ENCODE results near the gene CLSTN3.

Gene CLSTN3

DNA sequence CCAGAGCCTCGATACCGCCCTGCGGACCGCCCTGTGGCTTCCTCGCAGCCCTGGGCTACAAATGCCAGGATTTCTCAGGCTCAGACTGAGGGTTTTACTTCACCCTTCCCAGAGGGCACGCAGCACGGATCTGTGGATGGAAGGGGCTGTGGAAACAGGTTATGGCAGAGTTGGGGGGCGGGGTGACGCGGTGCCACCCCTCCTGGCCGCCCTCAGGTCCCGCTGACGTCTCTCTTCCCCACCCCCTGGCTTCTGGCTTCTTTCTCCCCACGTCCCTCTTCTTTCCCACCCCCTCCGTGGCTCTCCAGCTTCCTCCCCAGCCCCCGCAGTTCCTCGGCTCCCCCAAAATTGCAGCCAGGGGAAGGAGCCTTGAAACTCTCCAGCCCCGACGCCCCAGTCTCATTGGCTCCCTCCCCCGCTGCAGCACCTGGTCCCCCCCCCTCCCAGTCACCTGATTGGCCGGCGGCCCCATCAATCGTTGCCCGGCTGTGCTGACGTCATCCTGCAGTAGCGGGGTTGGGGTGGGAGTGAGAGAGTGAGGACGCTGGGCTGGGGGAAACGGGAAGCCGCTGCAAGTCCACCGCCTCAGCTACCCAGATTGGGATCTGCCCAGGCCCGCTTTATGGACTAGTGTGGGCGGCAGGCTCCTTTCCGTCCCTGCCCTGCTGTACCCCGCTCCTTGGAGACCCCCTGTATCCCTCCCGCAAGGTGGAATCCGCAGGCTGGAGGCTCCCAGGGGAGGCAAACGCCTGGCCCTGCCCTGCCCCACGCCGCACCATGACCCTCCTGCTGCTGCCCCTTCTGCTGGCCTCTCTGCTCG lies at the start of gene CLSTN3:
Gene CLSTN3 (plus strand): TSS at position 500 of the 820 bp plus-strand sequence. CDS start 278 bp downstream, at position 778.
- peak; percentile 54 to 74 (median 69) for DNase-seq (ENCODE audit: low read depth in 2 of 3, low spot score in 2 of 3)

DNA sequence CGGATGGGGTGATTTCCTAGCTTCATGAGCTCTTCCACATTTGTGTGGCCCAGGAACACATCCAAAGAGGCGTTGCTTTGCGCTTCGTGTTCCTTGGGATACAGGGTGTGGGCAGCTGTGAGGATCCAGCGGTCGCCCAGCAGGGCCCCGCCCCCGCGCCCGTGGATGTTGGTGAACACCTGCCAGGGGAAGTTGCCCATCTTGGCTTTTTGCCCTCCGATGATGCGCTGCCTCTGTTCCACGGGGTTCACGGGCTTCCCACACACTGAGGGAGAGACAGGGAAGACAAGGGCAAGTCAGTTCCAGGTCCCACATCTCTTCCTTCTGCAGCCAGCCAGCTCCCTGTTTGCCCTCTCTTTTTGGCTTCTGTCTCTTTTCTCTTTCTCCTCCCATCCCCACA lies 49.1 kb upstream of the CLSTN3 start:
- DNase-seq (ENCODE audit: low read depth in 2 of 3, low spot score in 2 of 3), result no peak

DNA sequence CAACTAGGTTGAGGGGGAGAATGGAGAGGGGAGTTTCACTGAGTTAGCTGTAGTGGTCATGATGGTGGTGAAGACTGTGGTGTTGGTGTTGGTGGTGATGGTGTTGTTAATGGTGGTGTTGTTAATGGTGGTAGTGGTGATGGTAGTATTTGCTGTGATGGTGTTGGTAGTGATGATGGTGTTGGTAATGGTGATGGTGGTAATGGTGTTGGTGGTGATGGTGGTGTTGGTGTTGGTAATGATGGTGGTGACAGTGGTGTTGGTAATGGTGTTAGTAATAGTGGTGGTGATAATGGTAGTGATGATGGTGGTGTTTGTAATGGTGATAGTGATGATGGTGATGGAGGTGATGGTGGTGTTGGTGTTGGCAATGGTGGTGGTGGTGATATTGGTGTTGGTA lies 47.0 kb upstream of the CLSTN3 start:
- DNase-seq (ENCODE audit: low read depth in 2 of 3, low spot score in 2 of 3), result no peak

DNA sequence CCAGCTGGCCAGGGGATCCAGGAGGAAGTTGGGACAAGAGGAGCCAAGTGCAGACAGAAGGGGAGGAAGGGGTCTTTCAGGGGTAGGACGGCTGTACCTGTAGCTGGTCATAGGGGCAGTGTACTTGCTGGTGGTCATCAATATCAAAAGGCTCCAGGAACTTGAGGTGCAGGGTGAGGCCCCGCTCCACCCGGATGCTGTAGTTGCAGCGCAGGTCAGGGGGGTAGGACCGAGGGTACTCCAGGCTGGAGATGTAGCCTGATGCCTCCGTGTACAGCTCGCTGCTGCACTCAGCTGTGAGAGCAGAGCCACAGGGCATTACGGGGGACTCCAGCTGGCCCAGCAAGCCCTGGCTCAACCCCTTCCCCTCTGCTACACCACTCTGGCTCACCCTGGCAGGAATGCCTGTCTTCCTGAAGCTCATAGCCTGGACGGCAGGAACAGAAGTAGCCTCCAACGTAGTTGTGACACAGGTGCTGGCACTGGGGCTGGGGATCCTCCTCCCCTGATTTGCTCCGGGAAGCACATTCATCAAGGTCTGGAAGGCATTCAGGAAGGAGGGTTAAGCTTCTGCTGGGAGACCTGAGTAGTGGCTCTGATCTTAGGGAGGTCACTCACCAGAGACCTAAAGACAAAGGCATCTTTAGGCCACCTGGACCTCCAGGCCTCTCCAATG lies 40.8 kb upstream of the CLSTN3 start:
- DNase-seq (ENCODE audit: low read depth in 2 of 3, low spot score in 2 of 3), result no peak

DNA sequence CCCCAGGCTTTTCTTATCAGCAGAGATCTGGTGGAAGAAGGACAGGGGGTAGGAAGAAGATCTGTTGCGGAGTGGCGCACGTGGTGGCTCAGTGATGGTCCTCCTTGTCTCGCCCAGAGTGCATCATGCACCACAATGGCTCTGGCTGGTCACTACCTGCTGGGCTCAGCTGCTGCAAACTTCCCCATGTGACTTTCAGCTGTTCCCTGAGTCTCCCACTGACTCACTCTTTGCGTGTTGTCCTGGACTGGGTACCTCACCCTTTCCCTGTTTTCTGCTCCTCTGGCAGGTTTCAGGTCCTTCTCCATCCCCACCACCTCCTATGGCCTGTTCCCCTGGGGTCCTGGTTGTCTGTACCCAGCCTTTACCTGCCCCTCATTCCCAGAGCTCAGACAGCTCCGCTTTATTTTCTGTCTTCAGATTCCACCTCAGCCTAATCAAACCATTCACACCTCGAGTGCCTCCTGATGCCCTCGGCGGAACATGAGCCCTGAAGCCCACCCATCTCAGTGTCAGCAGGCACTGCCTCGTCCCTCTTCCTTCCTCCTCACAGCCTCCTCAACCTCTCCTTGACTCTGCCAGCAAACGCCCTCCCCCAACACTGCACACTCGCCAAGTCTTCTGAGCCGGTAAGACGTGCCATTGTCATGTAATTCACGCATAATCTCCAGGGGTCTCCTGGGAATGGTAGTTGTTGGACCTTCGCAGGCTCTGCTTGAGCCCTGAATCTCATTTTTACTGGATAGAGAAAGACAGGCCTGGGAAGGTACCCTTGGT lies 39.8 kb upstream of the CLSTN3 start:
- DNase-seq (ENCODE audit: low read depth in 2 of 3, low spot score in 2 of 3), result no peak

DNA sequence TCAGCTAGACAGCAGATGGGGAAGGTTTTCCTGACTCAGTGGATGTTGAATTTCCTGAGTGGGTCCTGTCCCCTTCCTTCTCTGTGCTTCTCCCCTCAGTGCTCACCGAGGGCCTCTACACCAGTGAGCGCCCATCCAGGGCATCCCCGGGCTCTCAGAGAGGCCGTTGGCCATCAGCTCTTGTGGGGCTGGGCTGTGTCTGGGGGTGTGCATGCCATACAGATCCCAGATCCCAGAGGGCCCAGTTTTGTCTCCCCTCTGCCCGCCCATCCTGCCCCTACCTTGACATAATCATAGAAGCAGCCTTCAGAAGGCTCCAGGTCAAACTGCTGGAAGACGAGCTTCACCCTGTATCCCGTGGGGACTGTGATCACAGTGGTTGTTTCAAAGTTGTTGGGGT lies 39.0 kb upstream of the CLSTN3 start:
- no peak for DNase-seq (ENCODE audit: low read depth in 2 of 3, low spot score in 2 of 3)

DNA sequence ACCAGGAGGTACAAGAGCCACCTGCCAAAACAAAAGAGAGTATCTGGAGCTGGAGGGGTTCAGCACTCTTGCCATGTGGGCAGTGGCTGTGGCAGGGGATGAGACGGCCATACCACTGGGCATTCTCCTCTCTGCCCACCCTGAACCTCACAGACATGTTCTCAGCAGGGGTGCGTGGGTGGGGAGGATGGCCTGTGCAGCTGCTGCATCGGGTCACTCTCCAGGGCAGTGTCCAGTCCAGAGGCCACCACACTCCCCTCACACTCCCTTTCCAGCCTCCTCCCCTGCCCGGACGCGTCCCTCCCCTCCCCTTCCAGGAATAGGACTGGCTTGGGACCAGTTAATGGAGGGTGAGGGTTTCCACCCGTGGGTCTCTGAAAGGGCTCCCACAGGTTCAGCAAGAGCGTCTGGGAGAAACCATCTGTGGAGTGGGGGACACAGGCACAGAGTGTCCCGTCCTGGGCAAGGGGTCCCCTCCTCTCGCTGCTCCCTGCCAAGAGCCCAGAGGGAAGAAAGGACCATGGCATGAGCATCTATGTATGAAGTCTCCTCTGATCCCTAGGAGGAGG lies 38.4 kb upstream of the CLSTN3 start:
- DNase-seq (ENCODE audit: low read depth in 2 of 3, low spot score in 2 of 3), result no peak

DNA sequence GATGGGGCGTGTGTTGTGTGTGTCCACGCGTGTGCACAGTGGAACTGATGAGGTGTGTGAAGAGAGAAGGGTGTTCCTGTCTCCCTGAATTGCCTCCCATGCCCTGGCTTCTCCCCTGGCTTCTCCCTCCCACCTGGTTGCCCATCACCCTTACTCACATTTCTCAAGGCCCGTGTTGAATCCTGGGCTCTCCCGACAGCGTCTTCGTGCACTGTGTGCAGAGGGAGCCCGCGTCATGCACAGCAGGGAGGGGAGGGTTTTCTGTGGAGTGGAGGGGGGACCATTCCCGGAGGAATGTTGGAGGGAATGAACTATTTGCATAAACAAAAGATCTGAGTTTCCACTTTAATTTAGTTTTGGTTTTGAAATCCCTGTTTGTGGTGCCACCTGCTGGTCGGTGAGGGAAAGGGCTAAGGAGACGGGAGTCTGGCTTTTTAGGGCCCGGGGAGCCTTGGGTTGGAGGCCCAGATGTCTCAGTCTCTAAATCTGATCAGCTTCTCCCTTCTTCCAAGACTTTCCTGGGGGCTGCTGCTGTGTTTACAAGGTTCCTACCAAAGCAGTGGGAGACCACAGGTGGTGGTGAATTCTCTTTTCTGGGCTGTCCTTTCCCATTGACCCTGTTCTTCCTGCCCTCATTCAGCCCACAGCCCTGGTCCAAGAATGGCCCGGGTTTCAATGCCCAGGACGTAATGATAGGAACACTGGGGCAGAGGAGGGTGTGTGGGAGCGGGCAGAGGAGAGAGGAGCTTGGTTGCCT lies 37.8 kb upstream of the CLSTN3 start, which contains the start of gene C1R:
Gene C1R (minus strand): TSS at position 217 of the 757 bp plus-strand sequence. CDS start 57 bp downstream, at position 160.
- peak in 2 of 3 experiments; percentile 21 to 52 for DNase-seq (ENCODE audit: low read depth in 2 of 3, low spot score in 2 of 3)

DNA sequence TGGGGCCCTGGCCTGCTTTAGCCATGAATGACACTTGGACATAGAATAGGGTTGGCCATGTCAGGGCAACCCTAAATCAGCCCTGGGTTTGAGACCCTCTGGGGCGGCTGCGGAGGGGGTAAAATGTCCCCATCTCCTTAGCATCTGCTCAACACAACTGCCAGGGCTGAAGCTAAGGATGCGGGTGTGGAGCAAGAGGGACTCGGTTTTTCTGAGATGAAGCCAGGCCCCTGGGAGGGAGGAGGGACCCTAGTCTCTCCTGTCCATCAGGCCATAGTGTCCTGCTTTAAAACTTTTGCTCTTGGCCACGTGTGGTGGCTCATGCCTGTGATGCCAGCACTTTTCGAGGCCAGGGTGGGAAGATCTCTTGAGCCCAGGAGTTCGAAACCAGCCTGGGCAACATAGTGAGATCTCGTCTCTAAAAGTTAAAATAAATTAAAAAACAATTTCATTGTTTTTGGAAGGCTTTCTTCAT lies 37.1 kb upstream of the CLSTN3 start:
- no peak for DNase-seq (ENCODE audit: low read depth in 2 of 3, low spot score in 2 of 3)

DNA sequence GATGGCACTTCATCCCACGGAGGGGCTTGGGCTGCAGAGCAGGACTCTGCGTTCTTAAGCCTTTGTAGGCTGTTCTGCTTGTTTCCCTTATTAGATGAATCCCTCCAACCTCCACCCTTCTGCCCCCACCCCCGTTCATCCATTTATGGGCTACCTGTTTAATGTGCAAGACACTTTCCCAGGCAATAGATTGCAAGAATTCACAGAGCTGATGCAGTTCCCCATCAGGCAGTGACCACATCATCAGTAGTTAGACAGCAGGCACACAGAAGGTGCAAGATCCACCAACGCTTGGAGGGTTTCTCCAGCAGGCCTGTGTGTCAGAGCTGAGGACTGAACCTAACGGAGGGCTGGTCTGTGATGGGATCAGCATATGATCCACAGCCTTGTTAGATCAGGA lies 36.7 kb upstream of the CLSTN3 start:
- DNase-seq (ENCODE audit: low read depth in 2 of 3, low spot score in 2 of 3), result no peak

DNA sequence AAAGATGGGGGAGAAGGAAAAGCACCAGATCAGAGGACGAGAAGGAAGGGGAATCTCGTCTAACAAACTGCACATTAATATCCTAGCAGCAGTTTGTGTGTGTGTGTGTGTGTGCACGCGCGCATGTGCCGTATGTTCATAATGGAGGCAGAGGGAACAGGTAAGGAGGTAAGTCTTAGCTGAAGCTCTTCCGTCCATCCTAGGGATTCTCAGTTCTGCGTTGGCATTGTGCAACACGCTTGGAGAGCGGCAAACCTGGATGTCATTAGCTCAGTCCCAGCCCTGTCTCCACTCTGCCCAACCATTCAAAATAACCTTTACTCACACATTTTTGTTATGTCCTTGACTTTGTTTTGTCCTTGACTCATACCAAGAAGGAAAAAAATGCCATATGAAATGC lies 36.3 kb upstream of the CLSTN3 start:
- DNase-seq (ENCODE audit: low read depth in 2 of 3, low spot score in 2 of 3), result no peak

DNA sequence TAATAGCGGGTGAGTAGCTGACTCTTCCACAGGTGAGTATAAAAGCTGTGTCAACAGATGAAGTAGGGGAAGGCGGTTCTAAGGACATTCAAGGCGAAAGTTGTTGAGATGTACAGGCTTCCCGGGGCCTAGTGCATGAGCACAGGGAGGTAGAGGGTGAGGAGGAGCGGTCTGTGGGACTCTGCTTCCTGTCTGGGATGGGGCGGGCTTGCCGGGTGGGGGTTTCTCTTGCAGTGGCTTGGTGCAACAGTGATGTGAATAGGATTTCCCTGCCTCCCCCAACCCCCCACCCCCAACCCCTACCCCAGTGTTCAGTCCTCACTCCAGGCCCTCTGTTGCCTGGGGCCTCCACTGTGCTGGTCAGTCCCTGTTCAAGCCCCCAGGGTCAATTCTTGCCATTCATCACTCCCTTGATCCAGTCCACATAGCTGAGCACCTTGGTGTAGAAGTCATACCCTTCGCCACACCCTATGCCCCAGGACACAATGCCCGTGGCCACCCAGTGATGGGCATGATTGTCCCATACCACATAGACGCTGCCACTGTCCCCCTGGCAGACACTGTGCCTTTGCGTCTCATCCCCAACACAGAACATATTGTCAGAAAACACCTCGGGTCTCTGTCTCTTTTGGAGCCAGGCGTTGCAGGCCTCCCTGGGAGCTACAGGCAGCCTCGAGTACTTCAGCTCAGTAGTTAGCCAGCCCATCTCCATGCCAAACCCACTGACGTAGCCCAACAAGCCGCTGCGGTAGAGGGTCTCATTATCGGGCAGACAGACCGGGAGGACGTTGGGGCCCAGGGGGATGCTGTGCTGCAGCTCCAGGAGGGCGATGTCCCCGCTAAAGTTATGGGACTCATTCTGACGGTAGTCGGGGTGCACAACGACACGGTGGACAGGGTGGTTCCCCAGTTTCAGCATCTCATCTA lies 33.9 kb upstream of the CLSTN3 start:
- no peak for DNase-seq (ENCODE audit: low read depth in 2 of 3, low spot score in 2 of 3)

DNA sequence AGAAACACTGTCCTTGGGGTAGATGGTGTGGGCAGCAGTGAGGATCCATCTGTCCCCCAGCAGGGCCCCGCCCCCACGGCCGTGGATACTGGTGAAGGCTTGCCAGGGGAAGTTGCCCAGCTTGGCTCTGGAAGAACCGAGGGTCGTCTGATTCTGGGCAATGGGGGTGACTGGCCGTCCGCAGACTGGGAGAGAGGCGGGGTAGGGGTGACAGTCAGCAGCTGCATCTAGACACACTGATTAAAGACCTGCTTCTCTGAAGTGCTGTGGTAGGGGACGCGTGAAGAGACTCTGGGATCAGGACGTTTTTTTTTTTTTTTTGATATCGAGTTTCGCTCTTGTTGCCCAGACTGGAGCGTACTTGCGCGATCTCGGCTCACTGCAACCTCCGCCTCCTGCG lies 33.2 kb upstream of the CLSTN3 start:
- DNase-seq (ENCODE audit: low read depth in 2 of 3, low spot score in 2 of 3), result no peak

DNA sequence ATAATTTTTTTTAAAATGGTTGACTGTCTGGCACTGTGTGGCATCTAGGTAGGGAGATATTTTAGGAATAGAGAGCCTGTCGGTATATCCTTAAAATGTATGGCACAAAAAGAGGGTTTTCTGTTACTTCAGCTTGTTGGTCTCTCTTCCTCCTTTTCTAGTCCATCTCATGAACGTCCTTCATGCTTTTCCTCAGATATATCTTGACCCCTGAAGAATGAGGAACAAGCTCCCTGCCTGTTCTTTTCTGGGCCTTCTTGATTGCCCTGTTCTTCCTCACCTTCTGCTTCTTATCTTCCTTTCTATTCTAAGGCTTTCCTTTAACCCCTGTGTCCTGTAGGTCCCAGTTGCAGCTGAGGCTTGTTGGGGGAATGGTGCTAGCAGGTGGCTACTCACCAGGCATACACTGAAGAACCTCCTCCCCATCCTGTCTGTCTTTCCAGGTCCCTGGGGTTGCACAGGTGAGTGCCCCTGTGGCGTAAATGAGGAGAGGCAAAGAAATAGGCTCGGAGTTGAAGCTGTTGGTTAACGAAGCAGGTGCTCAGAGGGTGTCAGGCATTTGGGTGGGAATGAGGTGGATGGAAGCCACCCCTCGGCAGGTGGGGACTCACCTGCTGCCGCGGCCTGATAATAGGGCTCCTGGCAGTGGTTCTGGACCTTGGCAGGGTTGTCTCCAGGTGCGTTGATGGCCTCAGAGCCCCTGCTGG lies 30.7 kb upstream of the CLSTN3 start:
- DNase-seq (ENCODE audit: low read depth in 2 of 3, low spot score in 2 of 3), result no peak

DNA sequence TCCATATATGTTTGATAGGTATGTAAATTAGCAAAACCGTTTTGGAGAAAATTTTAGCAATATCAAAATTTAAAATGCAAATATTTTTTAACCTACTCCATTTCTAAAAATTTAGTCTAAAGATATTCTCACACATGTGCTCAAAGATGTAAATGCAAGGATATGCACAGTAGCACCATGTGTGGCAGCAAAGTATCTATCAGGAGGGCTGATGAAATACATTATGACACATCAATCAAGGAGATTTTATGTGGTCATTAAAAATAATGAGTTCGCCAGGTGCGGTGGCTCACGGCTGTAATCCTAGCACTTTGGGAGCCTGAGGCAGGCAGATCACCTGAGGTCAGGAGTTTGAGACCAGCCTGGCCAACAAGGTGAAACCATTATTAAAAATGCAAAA lies 29.9 kb upstream of the CLSTN3 start:
- no peak for DNase-seq (ENCODE audit: low read depth in 2 of 3, low spot score in 2 of 3)

DNA sequence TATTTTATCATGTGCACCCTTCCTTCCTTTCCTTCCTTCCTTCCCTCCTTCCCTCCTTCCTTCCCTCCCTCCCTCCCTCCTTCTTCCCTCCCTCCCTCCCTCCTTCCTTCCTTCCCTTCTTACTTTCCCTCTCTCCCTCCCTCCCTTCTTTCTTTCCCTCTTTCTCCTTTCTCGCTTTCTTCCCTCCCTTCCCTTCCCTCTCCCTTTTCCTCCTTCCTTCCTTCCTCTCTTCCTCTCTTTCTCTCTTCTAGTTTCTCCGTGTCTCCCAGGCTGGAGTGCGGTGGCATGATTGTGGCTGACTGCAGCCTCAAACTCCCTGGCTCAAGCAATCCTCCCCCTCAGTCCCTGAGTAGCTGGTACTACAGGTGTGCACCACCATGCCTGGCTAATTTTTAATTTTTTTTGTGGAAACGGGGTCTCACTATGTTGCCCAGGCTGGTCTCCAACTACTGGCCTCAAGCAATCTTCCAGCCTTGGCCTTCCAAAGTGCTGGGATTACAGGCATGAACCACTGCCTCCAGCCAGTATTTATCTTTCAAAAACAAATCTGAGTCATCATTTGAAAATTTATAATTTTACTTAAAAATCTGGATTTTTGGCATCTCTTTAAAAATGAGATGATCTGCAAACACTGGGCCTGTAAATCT lies 29.0 kb upstream of the CLSTN3 start:
- no peak for DNase-seq (ENCODE audit: low read depth in 2 of 3, low spot score in 2 of 3)

DNA sequence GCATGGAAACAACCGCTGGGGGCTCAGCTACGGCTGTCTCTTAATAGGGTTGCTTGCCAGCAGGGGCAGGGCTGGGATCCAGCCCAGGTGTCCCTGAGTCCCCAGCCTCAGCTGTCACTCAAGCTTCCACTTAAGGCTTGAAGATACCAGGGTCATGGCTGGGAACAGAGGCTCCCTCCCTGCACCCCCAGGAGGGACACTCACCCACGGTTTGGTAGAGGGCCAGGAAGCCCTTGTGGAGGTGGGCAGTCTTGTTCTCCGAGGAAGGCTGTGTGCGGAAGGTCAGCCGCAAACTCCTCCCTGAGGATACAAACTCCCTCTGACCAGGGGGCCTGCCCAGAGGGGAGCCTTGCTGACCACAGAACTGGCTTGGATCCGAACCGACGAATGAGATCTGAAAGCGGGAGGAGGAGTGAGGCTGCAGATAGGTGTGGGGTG lies 28.5 kb upstream of the CLSTN3 start:
- no peak for DNase-seq (ENCODE audit: low read depth in 2 of 3, low spot score in 2 of 3)

DNA sequence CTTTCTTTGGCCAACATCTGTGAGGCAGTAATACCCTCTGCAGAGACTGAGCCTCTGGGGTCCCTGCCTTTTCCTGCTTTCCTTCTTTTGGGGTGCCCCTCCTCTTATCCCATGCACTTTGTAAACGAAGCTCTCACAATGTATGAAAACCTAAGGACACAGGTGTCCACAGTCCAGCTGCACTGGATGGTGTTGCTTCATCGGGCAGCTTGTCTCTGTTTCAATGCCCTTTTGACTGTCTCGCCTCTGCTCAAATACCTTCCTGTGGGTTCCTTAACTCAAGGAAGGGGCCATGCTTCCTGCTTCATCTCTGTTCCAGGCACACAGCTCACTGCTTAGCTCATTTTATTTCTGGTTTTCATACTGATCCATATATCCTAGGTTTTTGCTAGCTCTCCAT lies 27.6 kb upstream of the CLSTN3 start:
- no peak for DNase-seq (ENCODE audit: low read depth in 2 of 3, low spot score in 2 of 3)

All from activated CD8-positive, alpha-beta memory T cell treated with anti-CD3 and anti-CD28 coated beads for 48 hours (primary cell).